ENCODE data around the gene NOL4L. TPM values are rescaled to one million over a fixed set of nuclear protein-coding genes. Genes with fewer than 3 reads are reported as not detected.

The NOL4L gene, protein sequence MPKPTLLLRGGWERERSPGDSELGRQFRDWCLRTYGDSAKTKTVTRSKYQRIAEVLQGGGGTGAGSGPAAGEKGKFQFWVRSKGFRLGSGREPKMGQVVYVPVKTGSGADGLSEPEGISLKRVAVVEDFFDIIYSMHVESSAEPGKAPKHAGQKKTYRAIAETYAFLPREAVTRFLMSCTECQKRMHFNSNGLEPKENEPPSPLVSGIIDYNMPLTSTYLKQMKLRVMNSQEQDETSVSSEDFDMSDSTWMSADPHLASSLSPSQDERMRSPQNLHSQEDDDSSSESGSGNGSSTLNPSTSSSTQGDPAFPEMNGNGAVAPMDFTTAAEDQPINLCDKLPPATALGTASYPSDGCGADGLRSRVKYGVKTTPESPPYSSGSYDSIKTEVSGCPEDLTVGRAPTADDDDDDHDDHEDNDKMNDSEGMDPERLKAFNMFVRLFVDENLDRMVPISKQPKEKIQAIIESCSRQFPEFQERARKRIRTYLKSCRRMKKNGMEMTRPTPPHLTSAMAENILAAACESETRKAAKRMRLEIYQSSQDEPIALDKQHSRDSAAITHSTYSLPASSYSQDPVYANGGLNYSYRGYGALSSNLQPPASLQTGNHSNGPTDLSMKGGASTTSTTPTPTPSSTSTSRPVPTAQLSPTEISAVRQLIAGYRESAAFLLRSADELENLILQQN
- 41.8 and 42.9 TPM in 2 replicates for total RNA-seq (2014; rRNA removed; shearing (Covaris generic))

GRCh38 chr20:32585011-32585585, at the start of gene NOL4L:
Gene NOL4L (minus strand): TSS chr20:32585333. CDS start chr20:32584890, 443 bp downstream.
- DNase-seq (ENCODE audit: low spot score) = no peak

- no peak for DNase-seq (ENCODE audit: low spot score)
These were observed 49.1 kb upstream of the NOL4L start for GRCh38 chr20:32634041-32634805.

DNA sequence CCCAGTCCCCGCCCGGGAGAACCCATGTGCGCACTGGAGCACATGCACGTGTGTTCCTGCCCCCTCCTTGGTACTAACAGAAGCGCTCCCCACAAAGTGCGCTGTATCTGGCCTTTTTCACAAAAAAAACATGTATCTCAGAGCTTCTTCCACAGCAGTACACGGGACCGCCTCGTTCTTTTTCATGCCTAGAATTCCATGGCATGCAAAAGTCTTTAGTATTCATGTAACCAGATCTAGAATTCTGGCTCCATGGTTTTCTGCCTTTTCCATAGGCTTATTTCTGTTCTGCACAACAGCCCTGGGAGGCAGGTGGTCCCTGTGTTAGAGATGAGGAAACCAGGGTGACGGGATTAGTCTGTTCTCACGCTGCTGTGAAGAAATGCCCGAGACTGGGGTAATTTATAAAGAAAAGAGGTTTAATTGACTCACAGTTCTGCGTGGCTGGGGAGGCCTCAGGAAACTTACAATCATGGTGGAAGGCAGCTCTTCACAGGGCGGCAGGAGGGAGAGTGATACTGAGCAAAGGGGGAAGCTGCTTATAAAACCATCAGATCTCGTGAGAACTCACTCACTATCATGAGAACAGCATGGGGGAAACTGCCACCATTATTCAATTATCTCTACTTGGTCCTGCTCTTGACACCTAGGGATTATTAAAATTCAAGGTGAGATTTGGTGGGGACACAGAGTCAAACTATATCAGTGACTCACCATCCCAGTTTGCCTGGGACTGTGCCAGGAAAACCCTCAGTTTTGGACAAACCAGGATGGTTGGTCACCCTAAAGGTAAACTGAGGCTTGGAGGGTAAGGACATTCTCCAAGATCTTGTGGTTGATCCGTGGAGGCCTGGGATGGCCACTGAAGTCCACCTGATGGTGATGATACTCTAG, 47.6 kb upstream of the NOL4L start:
- no peak for DNase-seq (ENCODE audit: low spot score)

DNA sequence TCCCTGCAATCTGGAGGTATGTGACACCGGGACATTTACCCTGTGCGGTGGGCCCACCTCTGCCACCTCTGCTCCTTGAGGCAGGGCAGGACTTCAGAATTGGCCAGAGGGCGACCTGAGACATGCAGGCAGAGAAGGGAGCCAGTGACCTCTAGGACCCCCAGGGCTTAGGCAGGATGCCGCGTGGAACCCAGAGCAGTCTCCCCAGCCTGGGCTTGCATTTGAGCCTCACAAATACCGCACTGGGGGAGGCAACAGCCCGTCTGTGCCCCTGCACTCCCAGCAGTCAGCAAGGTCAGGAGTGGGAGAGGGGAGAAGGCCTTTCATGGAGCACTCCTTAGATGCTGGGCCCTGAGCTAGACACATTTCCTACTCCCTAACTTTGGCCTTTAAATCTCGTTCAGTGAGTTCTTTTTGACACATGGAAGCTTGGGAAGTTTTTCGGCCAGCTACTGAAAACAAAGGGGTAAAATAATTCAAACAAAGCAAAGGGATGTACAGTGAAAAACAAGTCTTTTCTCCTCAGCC, 46.9 kb upstream of the NOL4L start:
- DNase-seq (ENCODE audit: low spot score) = no peak

GRCh38 chr20:32629813-32630212, 44.7 kb upstream of the NOL4L start:
- no peak for DNase-seq (ENCODE audit: low spot score)

DNA sequence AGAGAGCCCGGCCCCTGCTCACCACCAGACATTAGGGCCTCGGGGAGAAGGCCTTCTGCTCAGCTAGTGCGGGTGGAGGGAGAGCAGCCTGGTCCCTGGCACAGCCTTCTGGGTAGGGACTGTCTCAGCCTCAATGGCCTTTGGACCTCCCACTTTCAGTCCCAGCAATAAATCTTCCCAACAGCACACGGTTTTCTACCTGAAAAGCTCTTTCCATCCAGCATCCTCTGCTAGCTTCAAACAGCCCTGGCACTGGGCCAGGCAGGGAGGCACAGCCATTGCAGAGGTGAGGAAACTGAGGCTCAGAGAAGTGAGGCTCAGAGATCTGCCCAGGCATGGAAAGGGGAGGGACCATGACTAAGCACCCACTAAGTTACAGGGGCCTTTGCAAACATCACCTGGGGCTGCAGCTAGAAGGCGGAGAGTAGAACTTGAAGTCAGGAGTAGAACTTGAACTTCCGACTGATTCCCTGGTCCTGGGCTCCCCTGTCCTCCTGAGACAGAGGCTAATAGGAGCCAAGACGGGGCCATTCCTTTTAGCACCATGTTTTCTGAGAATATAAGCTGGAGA, 43.9 kb upstream of the NOL4L start:
- no peak for DNase-seq (ENCODE audit: low spot score)

- DNase-seq (ENCODE audit: low spot score) = no peak
These were observed 41.9 kb upstream of the NOL4L start for GRCh38 chr20:32626859-32627636.

DNA sequence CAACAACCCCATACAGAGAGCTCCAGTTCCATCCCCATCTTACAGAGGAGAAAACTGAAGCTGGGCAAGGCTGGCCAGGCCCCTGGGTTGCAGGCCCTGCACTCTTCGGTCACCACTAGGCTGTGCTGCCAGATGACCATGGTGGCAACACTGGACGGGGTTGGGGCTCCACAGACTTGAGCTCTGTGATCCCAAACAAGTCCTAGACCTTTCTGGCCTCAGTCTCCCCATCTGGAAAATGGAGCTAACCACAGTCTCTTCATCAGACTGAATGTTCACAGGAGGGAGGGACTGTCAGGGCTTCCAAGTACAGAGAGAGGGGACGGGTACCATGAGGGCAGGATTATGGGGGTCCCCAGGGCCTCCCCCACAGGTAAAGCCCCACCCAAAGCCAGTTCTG, 41.3 kb upstream of the NOL4L start:
- no peak for DNase-seq (ENCODE audit: low spot score)

DNA sequence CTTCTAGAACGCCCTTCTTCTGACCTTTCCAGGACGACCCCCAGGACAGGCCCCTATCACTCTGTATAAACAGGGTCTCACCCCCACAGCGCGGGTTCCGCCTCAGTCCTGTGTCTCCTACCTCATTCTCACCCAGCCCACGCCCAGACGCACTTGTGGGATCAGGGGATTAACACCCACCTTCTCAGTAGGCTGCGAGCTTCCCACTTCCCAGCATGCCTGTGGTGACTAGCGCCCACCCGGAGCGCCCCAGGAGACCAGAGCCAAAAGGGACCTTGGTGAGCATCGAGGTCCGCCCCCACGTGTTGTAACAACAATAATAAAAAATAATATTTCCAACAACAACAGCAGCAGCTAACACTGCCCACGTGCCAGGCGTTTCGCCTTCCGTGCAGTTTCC, 40.9 kb upstream of the NOL4L start:
- no peak for DNase-seq (ENCODE audit: low spot score)

GRCh38 chr20:32624687-32625345, 39.7 kb upstream of the NOL4L start:
- DNase-seq (ENCODE audit: low spot score) = no peak

GRCh38 chr20:32623667-32624157, 38.6 kb upstream of the NOL4L start:
- DNase-seq (ENCODE audit: low spot score) = no peak

DNA sequence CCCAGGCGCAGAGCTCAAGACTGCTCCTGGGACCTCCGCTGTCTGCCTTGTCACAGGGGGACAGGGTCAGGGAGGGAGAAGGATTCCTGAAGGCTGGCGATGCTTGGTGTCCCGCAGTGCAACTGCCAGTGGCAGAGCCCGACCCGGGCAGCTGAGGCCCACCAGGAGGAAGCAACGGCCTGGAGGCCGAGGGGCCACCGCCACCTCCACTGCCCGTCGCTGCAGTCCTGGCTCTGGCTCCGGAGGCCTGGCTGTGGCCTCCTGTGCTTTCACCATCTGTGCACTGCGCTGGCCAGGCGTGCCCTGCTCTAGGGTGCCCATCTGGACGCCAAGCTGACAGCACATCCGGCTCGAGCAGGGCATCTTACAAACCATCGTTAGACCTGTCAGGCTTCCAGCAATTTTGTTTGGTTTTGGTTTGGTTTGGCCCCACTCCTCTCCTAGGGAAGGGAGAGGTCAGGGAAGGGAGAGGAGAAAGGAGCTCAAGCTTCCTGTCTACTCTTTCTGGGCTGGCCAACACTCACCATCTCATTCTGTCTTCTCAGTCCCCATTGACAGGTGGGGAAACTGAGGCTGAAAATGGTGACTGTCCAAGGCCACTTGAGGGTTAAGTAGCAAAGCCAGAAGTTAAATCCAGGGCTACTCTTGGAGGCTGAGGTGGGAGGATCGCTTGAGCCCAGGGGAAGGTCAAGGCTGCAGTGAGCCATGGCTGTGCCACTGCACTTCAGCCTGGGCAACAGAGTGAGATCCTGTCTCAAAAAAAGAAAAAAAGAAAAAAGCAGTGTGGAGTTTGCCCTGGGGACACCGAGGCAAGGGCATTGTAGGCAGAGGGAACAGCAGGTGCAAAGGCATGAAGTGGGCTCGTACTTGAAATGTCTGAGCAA, 37.7 kb upstream of the NOL4L start:
- DNase-seq (ENCODE audit: low spot score) = no peak

DNA sequence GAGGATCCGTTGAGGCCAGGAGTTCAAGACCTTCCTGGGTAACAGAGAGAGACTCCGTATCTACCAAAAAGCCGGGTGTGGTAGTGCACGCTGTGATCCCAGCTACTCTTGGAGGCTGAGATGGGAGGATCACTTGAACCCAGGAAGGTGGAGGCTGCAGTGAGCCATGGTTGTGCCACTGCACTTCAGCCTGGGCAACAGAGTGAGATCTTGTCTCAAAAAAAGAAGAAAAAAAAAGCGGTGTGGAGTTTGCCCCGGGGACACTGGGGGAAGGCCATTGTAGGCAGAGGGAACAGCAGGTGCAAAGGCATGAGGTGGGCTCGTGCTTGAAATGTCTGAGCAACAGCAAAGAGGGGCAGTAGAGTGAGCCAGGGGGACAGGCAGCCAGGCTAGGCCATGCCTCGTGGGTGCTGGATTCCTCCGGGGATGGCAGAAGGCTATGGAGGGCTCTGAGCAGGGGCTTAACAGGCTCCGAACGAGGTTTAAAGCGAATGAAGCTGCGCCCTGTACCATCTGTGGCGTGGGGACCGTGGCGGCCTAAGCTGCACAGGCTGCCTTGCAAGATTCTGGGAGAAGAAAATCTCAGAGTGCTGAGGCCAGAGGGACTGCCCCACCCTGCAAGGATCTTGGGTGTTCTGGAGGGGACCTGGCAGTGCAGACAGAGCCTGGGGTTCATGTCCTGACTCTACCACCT, 36.9 kb upstream of the NOL4L start:
- no peak for DNase-seq (ENCODE audit: low spot score)

GRCh38 chr20:32621071-32621890, 36.1 kb upstream of the NOL4L start:
- no peak for DNase-seq (ENCODE audit: low spot score)

DNA sequence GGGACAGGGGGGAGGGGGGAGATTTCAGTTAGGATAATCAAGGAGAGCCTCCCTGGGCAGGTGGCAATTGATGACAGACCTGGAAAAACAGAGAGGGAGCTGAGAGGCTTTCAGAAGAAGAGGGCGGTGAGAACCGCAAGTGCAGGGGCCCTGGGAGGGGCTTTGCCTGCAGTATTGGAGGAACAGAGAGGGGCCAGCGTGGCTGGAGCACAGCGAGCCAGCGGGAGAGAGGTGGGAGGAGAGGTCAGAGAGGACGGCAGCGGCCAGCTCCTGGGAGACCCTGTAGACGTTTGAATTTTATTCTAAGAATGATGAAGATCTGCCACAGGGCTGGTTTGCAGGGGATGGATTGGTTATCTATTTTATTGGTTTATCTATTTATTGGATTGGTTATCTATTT, 34.5 kb upstream of the NOL4L start:
- DNase-seq (ENCODE audit: low spot score) = no peak

GRCh38 chr20:32614772-32615171, 29.6 kb upstream of the NOL4L start:
- DNase-seq (ENCODE audit: low spot score) = no peak
